Ammon's horn (tissue), 1 donor: ENCODE measurements around the gene SHE.
A peak's percentile ranks its signal among the peaks of the same experiment; 100 is the strongest.
"Not testable (repeated sequence)": the region's sequence is repeated elsewhere in the genome, so short reads cannot be mapped to it uniquely, and the experiment has no call there.

Source experiments
- DNase-seq: peaks from one replicate; pipeline ENCODE4 v3.0.0-alpha.2; 2016; ENCODE audit warnings: low spot score

Gene SHE

DNA sequence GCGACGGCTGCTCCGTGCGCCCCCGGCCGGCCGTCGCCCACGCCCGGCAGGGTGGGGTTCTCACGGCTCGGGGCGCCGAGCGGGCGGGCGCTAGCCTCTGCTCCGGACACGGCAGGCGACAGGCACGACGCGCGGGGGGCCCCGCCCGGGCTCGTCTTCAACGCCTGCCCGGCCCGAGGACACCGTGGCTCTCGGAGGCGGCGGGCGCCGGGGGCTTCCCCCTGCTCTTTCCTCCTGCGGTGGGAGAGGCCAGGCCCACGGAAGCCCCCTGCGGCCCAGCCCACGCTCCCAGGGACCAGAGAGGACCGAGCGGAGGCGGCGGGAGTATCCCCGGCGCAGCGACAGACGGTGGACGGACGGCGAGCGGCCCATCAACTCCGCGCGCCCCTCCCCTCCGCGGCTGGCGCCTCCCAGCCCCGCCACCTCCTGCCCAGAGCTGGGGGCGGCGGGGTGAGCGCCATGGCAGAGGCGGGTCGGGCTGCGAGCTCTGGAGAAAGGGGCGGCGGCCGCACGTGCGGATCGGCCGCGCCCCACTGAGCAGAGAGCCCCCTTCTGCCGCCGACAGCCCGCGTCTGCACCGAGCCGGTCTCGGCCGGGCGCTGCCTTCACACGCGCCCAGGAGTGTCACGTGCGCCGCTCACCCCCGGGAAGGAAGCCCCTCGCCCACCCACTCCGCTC lies at the start of gene SHE, which contains the start of gene TDRD10:
Gene SHE (minus strand): TSS at position 347 of the 678 bp plus-strand sequence. CDS start 386 bp downstream, outside the sequence.
Gene TDRD10 (plus strand): TSS at position 154 of the 678 bp plus-strand sequence. CDS start 4,685 bp downstream, outside the sequence.
- DNase-seq, result no peak

GRCh38 chr1:154551474-154551873 lies 49.3 kb upstream of the SHE start:
- no peak for DNase-seq

- DNase-seq, result no peak
Observed at GRCh38 chr1:154550657-154551056, 48.4 kb upstream of the SHE start.

DNA sequence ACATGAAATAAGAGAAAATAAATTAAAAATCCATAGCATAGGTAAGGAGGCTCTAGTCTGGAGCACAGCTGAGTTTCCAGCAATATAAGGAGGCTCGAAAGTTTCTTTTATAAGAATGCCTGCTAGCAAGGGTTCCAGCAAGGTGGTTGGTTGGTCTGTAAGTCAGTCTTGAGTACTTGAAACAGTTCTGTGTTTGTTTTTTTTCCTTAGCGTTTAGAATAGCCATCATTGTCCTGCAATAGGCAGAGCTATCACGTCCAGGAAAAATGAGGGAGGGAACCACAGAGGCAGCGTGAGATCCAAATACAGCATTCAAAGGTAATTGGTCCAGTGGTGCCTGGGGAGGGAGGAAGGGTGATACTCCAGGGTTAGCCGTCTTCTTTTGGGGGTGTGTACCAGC lies 47.9 kb upstream of the SHE start:
- no peak for DNase-seq

- DNase-seq, result no peak
Observed at GRCh38 chr1:154549202-154549770, 47.1 kb upstream of the SHE start.

DNA sequence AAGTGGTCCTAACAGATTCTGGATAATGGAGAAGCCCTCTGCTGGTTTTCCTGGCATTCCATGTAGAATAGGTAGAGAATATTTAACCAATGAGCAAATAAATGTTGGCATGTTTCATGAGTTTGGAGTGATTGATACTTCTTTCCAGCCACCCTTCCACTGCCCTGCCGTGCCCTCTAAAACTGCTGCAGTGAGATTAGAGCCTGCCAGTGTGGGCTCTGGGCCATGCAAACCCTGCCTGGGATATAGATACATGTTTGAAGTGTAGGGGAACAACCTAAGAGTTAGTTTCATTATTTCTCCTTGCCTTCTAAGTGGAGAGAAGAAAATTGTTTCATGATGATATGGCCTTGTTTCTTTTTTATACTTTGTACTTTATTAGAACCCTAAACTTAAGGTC lies 45.8 kb upstream of the SHE start:
- DNase-seq, result no peak

- DNase-seq, result no peak
Observed at GRCh38 chr1:154547105-154547732, 45.0 kb upstream of the SHE start.

DNA sequence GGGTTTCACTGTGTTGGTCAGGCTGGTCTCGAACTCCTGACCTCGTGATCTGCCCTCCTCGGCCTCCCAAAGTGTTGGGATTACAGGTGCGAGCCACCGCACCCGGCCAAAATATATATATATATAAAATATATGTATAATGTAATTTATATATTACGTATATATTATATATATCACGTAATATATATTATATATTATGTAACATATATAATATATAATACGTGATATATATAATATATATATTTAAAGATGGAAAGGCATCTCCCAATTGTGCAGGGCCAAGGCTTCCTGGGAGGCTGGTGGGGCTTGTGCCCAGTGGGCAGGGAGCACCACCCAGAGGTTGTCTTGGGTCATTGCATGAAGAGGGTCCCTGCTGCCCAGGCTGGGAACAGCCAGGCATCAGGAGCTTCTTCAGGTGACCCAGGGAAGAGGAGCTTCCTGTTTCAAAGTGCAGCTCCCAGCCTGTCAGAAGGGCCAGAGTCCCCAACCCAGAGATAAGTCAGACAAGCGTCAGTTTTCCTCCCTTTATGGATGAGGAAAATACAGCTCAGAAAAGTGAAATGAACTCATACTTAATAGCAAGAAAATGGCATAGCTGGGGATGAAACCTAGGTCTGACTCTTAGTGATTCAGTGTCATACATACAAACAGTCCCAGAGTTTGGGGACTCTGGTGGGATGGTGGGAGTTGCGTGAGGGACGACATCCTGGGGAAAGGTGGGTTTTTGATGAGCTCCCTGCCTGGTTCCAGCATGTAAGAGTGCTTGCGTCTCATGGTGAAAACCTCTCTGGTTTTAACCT lies 44.3 kb upstream of the SHE start:
- peak; percentile 72 for DNase-seq

DNA sequence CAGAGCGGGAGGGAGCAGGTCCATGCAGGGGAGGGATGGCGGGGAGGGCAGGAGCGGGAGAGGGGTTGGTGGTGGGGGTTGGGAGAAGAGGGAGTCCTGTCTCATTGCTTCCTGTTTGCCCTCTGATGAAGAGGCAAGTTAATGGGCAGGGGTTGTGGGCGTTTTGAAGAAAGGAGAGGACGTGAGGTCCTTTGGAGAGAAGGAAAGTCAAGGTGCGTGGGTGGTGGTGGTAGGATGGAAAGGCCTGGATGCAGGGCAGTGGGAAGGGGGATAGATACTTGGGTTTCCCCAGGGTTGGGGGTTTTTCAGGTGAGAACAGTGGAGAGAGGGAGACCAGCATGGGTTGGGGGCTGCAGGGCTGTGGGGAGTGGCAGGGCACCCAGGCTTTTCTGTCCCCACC lies 39.0 kb upstream of the SHE start:
- DNase-seq, result no peak

DNA sequence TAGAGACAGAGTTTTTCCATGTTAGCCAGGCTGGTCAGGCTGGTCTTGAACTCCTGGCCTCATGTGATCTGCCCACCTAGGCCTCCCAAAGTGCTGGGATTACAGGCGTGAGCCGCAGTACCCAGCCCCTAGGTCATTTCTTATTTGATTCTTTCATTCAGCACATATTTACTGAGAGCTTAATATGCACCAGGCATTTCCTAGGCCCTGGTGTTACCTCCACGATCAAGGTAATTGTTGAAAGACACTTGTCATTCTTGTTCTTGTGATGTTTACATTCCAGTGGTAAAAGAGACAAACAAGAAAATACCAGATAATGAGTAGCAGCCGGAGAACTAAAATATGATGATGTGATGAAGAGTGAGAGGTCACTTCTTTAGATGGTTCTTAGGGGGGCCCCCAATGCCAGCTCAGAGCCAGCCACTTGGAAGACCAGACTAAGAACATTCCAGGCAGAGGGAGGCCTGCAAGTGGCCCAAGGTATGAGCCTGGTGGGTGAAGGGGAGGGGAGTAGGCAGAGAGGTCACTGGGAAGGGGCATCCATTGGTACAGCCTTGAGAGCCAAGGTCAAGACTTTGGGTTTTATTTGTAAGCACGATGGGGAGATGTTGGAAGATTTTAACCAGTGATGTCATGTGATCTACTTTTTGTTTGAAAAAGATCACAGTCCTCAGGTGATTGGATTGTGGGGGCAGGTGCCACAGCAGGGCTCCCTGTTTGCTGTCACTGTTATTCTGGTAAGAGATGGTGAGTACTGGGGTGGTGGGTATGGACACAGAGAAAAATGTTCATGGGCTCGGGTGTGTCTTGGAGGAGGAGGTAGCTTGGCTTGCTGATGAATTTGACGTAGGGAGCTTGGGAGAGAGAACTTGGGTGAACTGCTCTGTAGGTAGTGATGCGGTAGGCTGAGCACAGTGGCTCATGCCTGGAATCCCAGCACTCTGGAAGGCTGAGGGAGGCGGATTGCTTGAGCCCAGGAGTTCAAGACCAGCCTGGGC lies 37.6 kb upstream of the SHE start:
- DNase-seq, result no peak

DNA sequence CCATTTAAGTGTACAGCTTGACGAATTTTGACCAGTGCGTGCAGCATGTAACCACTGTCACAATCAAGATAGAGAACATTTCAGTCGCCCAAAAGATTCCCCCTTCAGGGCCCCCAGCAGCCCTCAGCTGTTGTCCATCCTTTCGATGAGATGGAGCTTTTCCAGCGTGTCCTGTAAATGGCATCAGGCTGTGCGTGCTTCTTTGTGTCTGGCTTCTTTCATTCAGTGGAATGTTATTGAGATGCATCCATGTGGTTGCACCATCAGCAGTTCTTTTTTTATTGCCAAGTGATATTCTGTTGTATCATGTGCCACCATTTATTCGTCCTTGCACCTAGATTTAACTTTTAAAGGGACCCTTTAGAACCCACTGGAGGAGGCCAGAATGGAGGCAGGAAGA lies 34.4 kb upstream of the SHE start:
- DNase-seq, result no peak

- DNase-seq, result no peak
Observed at GRCh38 chr1:154533952-154534844, 32.0 kb upstream of the SHE start.

- not testable (repeated sequence) for DNase-seq
Observed at GRCh38 chr1:154531950-154532349, 29.7 kb upstream of the SHE start.

GRCh38 chr1:154529308-154529707 lies 27.1 kb upstream of the SHE start:
- no peak for DNase-seq

DNA sequence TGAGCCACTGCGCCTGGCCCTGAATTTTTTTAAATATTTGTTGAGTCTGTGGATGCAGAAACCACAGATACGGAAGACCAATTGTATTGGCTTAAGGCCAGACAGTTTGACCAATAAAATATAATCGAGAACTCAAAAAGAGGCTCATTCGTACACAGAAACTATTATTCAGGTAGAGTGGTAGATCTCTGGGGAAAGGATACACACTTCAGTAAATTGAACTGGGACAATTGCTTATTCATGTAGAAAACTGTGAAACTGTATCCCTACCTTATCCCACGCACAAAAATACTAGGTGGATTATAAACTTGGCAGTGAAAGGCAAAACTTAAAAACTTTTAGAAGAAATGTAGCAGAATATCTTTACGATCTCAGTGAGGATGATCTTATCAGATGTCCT lies 25.0 kb upstream of the SHE start:
- no peak for DNase-seq

- no peak for DNase-seq
Observed at GRCh38 chr1:154524881-154525280, 22.7 kb upstream of the SHE start.

- no peak for DNase-seq
Observed at GRCh38 chr1:154521695-154522094, 19.5 kb upstream of the SHE start.

DNA sequence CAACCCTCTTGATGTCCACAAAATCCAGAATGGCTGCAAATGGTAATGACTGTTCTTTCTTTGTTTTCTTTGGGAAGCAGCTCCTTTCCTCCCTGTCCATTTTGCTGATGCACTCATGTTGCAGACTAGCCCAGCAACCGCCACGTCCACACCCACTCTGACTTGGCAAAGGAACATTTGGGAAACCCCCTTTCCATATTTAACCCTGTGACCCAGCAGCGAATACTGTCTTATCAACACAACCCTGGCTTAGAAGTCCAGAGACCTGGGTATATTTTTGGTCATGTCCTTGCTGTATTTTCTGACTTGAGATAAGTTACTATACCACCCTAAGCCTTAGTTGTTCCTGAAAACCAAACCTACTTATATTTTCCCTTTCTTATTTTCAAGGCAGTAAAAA lies 18.1 kb upstream of the SHE start:
- DNase-seq, result no peak

GRCh38 chr1:154519591-154519991 lies 17.4 kb upstream of the SHE start:
- no peak for DNase-seq

DNA sequence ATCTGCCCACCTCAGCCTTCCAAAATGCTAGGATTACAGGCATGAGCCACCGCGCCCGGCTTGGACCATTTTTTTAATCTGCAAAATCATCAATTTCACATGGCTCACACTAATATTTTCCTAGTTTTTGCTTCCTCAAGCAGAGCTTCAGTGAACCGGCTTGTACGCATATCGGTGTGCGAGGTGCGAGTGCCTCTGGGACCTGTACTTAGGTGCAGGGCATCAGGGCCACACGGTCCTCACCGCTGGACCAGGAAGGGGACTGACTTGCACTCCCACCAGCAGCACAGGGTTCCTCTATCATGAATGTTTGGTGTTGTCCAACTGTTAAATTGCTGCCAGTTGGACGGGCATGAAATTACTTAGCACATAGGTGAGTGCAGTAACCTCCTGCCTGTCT lies 15.4 kb upstream of the SHE start:
- no peak for DNase-seq
